Stimulated activated effector memory CD8-positive, alpha-beta T cell treated with anti-CD3 and anti-CD28 coated beads, Interleukin-12 subunit alpha, Interleukin-12 subunit beta, amount 100 ng/mL, for 72 hours (primary cell): ENCODE measurements around the gene RAB11FIP3.

Experiments used
- ATAC-seq: fragments of 150-1000 bp; cut with Tn5 transposase; 2 replicates; pipeline ENCODE4 v1.10.0; 2021
- DNase-seq, 2 donors: peaks; one replicate each; pipeline ENCODE4 v3.0.0; 2021 to 2022; ENCODE audit warnings: low spot score in 2 of 2
- H3K27ac Mint-ChIP-seq: one replicate; pipeline ENCODE4 v1.8.0; 2022; ENCODE audit warnings: mild to moderate bottlenecking, mixed read lengths
- H3K36me3 Mint-ChIP-seq: one replicate; pipeline ENCODE4 v1.8.0; 2022; ENCODE audit warnings: mild to moderate bottlenecking, mixed read lengths
- H3K4me1 Mint-ChIP-seq: one replicate; pipeline ENCODE4 v1.8.0; 2022; ENCODE audit warnings: mixed read lengths
- H3K4me3 Mint-ChIP-seq: one replicate; pipeline ENCODE4 v1.8.0; 2022; ENCODE audit warnings: mild to moderate bottlenecking, mixed read lengths
- H3K9me3 Mint-ChIP-seq: one replicate; pipeline ENCODE4 v1.8.0; 2022; ENCODE audit warnings: mixed read lengths

RAB11FIP3 gene

GRCh38 chr16:559411-560203 lies 134.2 kb downstream of the RAB11FIP3 start:
- H3K4me3 Mint-ChIP-seq, result no peak overlapping the region

GRCh38 chr16:560204-560700 lies 134.8 kb downstream of the RAB11FIP3 start, which contains the start of gene PRR35:
TSS of gene PRR35 (plus strand) at chr16:560394. CDS start at chr16:563295, 2,901 bp downstream.
- DNase-seq (no peak), ATAC-seq (no peak)
- H3K4me3 Mint-ChIP-seq, result no peak within 1 kb of the TSS
- no peaks in the 10 kb centered on the region for H3K4me1 Mint-ChIP-seq
- no peaks in the 10 kb centered on the region for H3K36me3 Mint-ChIP-seq
- H3K9me3 Mint-ChIP-seq, result no peaks in the 10 kb centered on the region
- no peak within 1 kb of the TSS for H3K27ac Mint-ChIP-seq

More at GRCh38 chr16:559411-560203, 134.2 kb downstream of the RAB11FIP3 start:
- ATAC-seq (no peak), DNase-seq (no peak)
- Mint-ChIP-seq H3K9me3 (no peaks in the 10 kb centered on the region), H3K4me1 (no peaks in the 10 kb centered on the region), H3K27ac (no peak overlapping the region), H3K36me3 (no peaks in the 10 kb centered on the region)

- DNase-seq (no peak), ATAC-seq (no peak)
- Mint-ChIP-seq H3K36me3 (no peaks in the 10 kb centered on the region), H3K4me3 (no peak overlapping the region), H3K4me1 (no peaks in the 10 kb centered on the region), H3K9me3 (no peaks in the 10 kb centered on the region), H3K27ac (no peak overlapping the region)
Observed at GRCh38 chr16:560701-561412, 135.4 kb downstream of the RAB11FIP3 start.

- DNase-seq (no peak), ATAC-seq (no peak)
- no peaks in the 10 kb centered on the region for H3K9me3 Mint-ChIP-seq
- peaks cover 1% of the 10 kb centered on the region for H3K4me1 Mint-ChIP-seq
- no peak overlapping the region for H3K4me3 Mint-ChIP-seq
- no peaks in the 10 kb centered on the region for H3K36me3 Mint-ChIP-seq
- no peak overlapping the region for H3K27ac Mint-ChIP-seq
Observed at GRCh38 chr16:561413-561794, 136.0 kb downstream of the RAB11FIP3 start.

GRCh38 chr16:561957-562938 lies 136.8 kb downstream of the RAB11FIP3 start:
- DNase-seq (no peak), ATAC-seq (no peak)
- Mint-ChIP-seq H3K9me3 (no peaks in the 10 kb centered on the region), H3K4me3 (no peak overlapping the region), H3K36me3 (no peaks in the 10 kb centered on the region), H3K4me1 (peaks cover 10% of the 10 kb centered on the region), H3K27ac (no peak overlapping the region)

- H3K9me3 Mint-ChIP-seq, result no peaks in the 10 kb centered on the region
- H3K4me1 Mint-ChIP-seq, result peaks cover 10% of the 10 kb centered on the region
- no peaks in the 10 kb centered on the region for H3K36me3 Mint-ChIP-seq
- no peak overlapping the region for H3K27ac Mint-ChIP-seq
- ATAC-seq (no peak), DNase-seq (no peak)
- no peak overlapping the region for H3K4me3 Mint-ChIP-seq
Observed at GRCh38 chr16:563072-563644, 137.7 kb downstream of the RAB11FIP3 start.

- Mint-ChIP-seq H3K4me3 (no peak overlapping the region), H3K27ac (no peak overlapping the region), H3K4me1 (peaks cover 17% of the 10 kb centered on the region), H3K36me3 (no peaks in the 10 kb centered on the region), H3K9me3 (no peaks in the 10 kb centered on the region)
- ATAC-seq, result no peak
- DNase-seq, result no peak
Observed at GRCh38 chr16:564690-565418, 139.4 kb downstream of the RAB11FIP3 start.

- no peak for ATAC-seq
- H3K4me3 Mint-ChIP-seq, result no peak overlapping the region
Observed at GRCh38 chr16:565419-566330, 140.2 kb downstream of the RAB11FIP3 start.

GRCh38 chr16:566475-567372 lies 141.3 kb downstream of the RAB11FIP3 start, which contains the start of gene NHLRC4:
TSS of gene NHLRC4 (plus strand) at chr16:567005. CDS start at chr16:568048, 1,043 bp downstream.
- ATAC-seq (peak; percentile 54), DNase-seq (peak in 1 of 2 donors; percentile 72)
- no peaks in the 10 kb centered on the region for H3K9me3 Mint-ChIP-seq

More at GRCh38 chr16:565419-566330, 140.2 kb downstream of the RAB11FIP3 start:
- no peak for DNase-seq
- Mint-ChIP-seq H3K27ac (no peak overlapping the region), H3K36me3 (no peaks in the 10 kb centered on the region), H3K9me3 (no peaks in the 10 kb centered on the region), H3K4me1 (peaks cover 19% of the 10 kb centered on the region)

GRCh38 chr16:567373-568256 lies 142.2 kb downstream of the RAB11FIP3 start:
- Mint-ChIP-seq H3K9me3 (no peaks in the 10 kb centered on the region), H3K4me3 (peak overlapping the region; percentile 51), H3K4me1 (peaks cover 35% of the 10 kb centered on the region), H3K27ac (peak overlapping the region; percentile 61), H3K36me3 (no peaks in the 10 kb centered on the region)
- DNase-seq (no peak), ATAC-seq (no peak)

More at GRCh38 chr16:566475-567372, 141.3 kb downstream of the RAB11FIP3 start, which contains the start of gene NHLRC4:
- peak within 1 kb of the TSS; percentile 51 for H3K4me3 Mint-ChIP-seq
- peaks cover 30% of the 10 kb centered on the region for H3K4me1 Mint-ChIP-seq
- H3K27ac Mint-ChIP-seq, result peak within 1 kb of the TSS; percentile 61
- H3K36me3 Mint-ChIP-seq, result no peaks in the 10 kb centered on the region

GRCh38 chr16:568401-569258 lies 143.2 kb downstream of the RAB11FIP3 start:
- no peak for ATAC-seq
- no peaks in the 10 kb centered on the region for H3K36me3 Mint-ChIP-seq
- DNase-seq, result no peak
- no peaks in the 10 kb centered on the region for H3K9me3 Mint-ChIP-seq
- peak overlapping the region; percentile 78 for H3K4me3 Mint-ChIP-seq
- H3K27ac Mint-ChIP-seq, result peak overlapping the region; percentile 90
- H3K4me1 Mint-ChIP-seq, result peaks cover 35% of the 10 kb centered on the region
